GM15510 (cell line): ENCODE results near the gene KLK1.

Experiments used
- POLR2A ChIP-seq: IDR thresholded peaks from 3 replicates; pipeline ENCODE4 v1.6.1; 2011; ENCODE audit warnings: borderline replicate concordance; ENCODE audit not compliant: insufficient read length; ENCODE audit errors: extremely low read depth

KLK1 gene

DNA sequence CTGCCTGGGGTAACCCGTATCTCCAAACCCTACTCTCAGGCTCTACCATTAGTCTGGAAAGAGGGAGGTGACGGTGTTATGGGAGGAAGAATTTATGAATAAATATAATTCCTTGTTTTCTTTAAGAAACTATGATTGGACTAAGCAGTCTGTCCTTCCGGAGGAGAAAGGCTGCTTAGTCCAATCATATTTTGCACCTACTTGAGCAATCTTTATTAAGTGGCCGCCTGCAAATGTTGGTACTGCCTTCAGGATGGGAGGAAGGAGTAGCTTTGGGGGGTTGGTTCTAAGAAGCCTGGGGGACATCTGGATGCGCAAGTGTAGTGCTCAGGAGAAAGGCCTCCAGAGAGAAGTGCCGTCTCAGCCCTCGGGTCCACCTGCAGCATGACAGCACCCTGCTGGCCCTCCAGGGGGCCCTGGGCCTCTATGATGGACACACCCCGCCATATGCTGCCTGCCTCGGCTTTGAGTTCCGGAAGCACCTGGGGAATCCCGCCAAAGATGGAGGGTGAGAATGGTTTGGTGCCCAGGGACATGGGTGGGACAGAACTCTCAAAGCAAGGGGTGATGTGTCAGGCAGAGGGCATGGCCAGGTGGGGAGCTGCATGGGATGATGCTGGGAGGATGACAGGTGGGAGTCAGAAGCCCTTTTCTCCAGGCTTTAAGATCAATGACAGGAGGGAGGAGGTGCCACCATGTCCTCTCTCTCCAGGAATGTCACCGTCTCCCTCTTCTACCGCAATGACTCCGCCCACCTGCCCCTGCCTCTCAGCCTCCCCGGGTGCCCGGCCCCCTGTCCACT, 29.3 kb downstream of the KLK1 start:
- TF ChIP-seq POLR2A = no peak

- TF ChIP-seq POLR2A = no peak
These were observed 30.0 kb downstream of the KLK1 start for GRCh38 chr19:50793558-50794065.

- no peak for TF ChIP-seq POLR2A
These were observed 31.0 kb downstream of the KLK1 start for GRCh38 chr19:50792272-50793250.

DNA sequence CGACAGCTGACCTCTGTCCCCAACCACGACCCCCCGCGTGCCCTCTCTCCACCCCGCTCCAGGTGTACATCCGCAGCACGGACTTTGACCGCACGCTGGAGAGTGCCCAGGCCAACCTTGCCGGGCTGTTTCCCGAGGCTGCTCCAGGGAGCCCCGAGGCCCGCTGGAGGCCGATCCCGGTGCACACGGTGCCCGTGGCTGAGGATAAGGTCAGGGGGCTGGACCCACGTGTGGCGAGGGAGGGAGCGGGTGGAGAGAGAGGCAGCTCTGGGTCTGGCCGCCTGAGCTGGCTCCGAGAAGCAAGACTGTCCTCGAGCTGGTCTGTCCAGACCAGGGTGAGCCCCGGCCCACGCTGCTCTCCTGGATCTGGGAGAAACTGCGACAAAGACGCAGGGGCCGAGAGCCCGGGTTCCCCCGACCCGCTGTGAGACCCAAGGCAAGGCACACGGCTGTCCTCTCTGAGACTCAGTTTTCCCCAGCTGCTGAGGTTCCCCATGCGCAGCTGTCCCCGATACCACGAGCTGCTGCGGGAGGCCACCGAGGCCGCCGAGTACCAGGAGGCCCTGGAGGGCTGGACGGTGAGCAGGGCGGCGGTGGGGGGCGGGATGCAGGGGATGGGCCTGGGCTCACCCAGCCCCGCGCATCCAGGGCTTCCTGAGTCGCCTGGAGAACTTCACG, 31.9 kb downstream of the KLK1 start:
- no peak for TF ChIP-seq POLR2A

DNA sequence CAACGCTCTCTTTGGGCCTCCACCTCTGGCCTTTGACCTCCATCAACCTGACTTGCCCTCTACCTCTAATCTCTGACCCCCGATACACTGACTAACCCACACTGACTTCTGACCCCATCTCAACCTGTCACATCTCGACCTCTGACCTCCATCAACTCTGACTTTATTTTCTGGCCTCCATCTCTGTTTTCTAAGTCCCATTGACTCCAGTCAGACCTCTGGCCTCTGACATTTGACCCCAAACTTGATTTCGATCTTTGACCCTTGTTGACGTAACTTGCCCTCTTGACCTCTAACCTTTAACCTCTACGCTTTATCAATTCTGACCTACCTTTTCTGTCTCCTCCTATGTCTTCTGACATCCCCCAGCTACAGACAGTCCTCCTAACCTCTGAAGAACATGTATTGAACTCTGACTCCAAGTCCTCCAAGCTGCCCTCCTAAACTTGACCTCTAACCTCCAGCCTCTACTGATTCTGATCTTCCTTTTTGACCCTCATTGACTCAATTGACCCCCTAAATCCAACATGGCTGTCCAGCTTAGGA, 32.6 kb downstream of the KLK1 start:
- no peak for TF ChIP-seq POLR2A

DNA sequence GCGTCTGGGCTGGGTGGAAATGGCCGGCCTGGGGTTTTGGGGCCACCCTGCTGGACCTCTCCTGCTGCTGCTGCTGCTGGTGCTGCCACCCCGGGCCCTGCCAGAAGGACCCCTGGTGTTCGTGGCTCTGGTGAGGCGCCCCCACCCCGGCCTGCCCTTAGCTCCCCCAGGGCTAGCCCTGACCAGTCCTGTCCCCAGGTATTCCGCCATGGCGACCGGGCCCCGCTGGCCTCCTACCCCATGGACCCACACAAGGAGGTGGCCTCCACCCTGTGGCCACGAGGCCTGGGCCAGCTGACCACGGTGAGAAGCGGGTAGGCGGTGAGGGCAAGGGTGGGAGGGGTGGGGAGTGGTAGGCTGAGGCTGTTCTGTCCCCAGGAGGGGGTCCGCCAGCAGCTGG, 33.2 kb downstream of the KLK1 start, which contains the start of gene ACP4:
Gene ACP4 (plus strand): TSS at position 20 of the 400 bp plus-strand sequence. CDS start 0 bp downstream, at position 20.
- no peak for TF ChIP-seq POLR2A

DNA sequence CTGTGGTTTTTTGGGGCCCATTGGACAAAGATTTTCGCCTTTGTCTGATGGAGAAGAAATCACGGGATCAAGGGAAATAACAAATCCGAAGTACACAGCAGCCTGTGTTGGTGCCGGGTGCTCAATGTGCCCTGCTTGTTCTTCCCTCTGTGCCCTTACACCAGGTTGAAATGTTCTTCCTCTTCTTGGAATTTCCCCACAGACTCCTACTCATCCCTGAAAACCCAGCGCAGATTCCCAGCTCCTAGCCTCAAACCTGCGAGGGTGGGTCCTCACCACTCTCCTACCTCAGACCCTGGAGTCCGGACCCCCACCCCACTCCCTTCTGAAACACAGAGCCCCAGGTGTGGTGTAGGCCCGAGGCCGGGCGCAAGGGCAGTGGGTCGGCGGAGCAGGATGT, 38.3 kb downstream of the KLK1 start:
- no peak for TF ChIP-seq POLR2A

DNA sequence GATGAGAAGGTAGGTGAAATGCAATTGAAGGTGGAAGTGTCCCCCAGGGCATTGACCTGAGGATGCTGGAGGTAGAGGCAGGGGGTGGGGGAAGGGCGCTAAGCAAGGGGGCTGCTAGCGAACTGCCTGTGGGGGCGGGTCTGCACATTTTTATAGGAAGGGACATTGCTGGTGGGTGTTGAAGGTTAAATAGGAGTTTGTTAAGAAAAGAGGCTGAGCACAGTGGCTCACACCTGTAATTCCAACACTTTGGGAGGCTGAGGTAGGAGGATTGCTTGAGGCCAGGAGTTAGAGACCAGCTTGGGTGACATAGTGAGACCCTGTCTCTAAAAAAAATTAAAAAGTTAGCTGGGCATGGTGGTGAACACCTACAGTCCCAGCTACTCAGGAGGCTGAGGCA, 38.9 kb downstream of the KLK1 start:
- TF ChIP-seq POLR2A = no peak

DNA sequence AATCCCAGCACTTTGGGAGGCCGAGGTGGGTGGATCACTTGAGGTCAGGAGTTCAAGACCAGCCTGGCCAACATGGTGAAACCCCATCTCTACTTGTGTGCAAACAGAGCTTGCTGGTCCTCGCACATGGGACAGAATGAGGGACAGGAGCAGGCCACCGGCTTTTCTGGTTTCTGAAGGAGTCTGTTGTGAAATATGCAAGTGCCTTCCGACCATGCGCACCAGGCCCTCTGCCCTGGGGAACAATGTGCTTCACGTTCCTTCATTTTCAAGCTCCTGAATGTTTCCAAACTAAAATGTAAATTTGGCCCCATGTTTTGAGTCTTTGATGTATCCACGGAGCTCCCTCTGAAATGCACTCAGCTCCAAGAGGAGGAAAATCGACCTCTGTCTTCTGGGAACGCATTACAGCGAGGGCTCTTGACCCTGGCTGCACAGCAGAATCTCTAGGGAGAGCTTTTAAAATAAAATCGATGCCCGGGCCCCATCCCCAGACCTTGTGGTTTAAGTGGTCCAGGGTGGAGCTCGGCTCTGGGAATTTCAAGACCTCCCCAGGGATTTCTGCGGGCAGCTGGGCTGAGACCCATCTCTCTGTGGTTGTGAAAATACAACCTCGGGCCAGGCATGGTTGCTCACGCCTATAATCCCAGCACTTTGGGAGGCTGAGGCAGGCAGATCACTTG, 42.7 kb downstream of the KLK1 start:
- no peak for TF ChIP-seq POLR2A

GRCh38 chr19:50779504-50780457, 43.8 kb downstream of the KLK1 start:
- no peak for TF ChIP-seq POLR2A

DNA sequence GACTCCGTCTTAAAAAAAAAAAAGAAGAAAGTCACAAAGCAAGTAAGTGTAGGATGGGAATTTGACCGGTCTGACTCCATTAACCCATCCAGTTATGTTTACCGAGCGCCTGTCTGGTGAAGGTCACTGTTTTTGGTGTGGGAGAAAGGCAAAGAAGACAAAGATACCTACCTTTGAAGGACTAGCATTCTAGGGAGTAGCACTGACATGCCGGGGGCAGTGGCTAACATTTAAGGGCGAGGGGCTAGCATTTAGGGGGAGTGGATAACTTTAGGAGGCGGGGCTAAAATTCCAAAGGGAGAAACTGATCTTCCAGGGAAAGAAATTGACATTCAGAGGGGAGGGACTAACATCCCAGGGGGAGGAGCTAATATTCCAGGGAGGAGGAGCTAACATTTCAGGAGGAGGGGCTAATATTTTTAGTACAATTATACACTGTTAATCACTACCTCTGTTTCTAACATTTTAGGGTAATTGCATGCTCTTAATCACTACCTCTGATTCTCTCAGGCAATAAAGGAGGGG, 44.6 kb downstream of the KLK1 start:
- TF ChIP-seq POLR2A = no peak

- TF ChIP-seq POLR2A = no peak
These were observed 45.7 kb downstream of the KLK1 start for GRCh38 chr19:50777830-50778303.

GRCh38 chr19:50777261-50777660, 46.3 kb downstream of the KLK1 start:
- TF ChIP-seq POLR2A = no peak

DNA sequence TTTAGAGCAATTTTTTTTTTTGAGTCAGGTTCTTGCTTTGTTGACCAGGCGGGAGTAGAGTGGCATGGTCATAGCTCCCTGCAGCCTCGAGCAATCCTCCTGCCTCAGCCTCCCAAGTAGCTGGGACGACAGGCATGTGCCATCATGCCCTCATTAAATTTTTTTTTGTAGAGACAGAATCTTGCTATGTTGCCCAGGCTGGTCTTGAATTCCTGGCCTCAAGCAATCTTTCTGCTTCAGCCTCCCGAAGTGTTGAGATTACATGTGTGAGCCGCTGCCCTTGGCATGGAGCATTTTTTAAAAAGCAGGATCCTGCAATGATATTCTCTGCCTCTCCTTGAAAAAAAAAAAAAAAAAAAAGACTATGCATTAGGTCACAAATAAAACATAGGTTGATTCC, 47.5 kb downstream of the KLK1 start:
- TF ChIP-seq POLR2A = no peak
